Progenitor cell of endocrine pancreas (in vitro differentiated cells): ENCODE data around the gene APEH. TPM values are rescaled to one million over a fixed set of nuclear protein-coding genes. Genes with fewer than 3 reads are reported as not detected.

Source experiments
- DNase-seq: peaks from one replicate; pipeline ENCODE4 v3.0.0; 2021; ENCODE audit warnings: low spot score; ENCODE audit not compliant: unreplicated experiment
- H3K27ac Mint-ChIP-seq: 2 replicates; pipeline ENCODE4 v1.8.0; 2021; ENCODE audit warnings: mild to moderate bottlenecking, moderate library complexity, mixed read lengths
- H3K27me3 Mint-ChIP-seq: 2 replicates; pipeline ENCODE4 v1.8.0; 2021; ENCODE audit warnings: mixed read lengths
- H3K36me3 Mint-ChIP-seq: 2 replicates; pipeline ENCODE4 v1.8.0; 2022; ENCODE audit warnings: mixed read lengths; ENCODE audit not compliant: insufficient read depth
- H3K4me1 Mint-ChIP-seq: 2 replicates; pipeline ENCODE4 v1.8.0; 2021; ENCODE audit warnings: low read depth, mixed read lengths
- H3K4me3 Mint-ChIP-seq: 2 replicates; pipeline ENCODE4 v1.8.0; 2021; ENCODE audit warnings: low read depth, mild to moderate bottlenecking, moderate library complexity, mixed read lengths
- H3K9me3 Mint-ChIP-seq: 2 replicates; pipeline ENCODE4 v1.8.0; 2021; ENCODE audit warnings: low read depth, mixed read lengths
- total RNA-seq: library from RNA; stranded (reverse); gene quantifications from 2 replicates; pipeline ENCODE4 v1.2.1, GENCODE V29; 2021
- TF ChIP-seq, protein P1 (sequence below): fragments of 200-600 bp; sonication (generic); IDR thresholded peaks from one replicate; pipeline ENCODE4 v1.5.0; 2021; ENCODE audit warnings: antibody characterized with exemption, mild to moderate bottlenecking; ENCODE audit not compliant: unreplicated experiment

The APEH gene
- total RNA-seq, 1 donor from 2014 or later = 160 TPM

DNA sequence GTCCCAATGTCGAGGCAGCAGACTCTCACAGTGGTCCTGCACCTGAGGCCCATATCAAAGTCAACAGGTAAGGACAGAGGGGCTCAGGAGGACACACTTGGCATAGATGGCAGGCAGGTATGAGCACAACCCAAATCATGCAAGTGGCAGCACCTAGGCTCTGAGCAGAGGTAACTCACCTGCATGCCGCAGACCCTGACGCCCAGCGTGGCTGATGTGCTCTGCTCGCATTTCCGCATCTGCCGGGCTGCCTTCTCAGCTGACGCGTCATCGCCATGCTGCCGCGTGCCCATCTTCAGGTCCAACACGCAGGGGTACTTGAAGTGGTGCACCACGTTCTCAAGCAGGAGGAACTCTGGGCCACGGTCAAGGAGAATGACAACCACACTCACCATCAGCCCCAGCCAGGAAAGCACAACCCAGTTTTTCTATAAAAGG is 53.8 kb downstream of the APEH start:
- TF ChIP-seq, protein P1, sequence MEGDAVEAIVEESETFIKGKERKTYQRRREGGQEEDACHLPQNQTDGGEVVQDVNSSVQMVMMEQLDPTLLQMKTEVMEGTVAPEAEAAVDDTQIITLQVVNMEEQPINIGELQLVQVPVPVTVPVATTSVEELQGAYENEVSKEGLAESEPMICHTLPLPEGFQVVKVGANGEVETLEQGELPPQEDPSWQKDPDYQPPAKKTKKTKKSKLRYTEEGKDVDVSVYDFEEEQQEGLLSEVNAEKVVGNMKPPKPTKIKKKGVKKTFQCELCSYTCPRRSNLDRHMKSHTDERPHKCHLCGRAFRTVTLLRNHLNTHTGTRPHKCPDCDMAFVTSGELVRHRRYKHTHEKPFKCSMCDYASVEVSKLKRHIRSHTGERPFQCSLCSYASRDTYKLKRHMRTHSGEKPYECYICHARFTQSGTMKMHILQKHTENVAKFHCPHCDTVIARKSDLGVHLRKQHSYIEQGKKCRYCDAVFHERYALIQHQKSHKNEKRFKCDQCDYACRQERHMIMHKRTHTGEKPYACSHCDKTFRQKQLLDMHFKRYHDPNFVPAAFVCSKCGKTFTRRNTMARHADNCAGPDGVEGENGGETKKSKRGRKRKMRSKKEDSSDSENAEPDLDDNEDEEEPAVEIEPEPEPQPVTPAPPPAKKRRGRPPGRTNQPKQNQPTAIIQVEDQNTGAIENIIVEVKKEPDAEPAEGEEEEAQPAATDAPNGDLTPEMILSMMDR = no peak
- DNase-seq = no peak
- H3K36me3 Mint-ChIP-seq = peaks cover 11% of the 10 kb centered on the region
- H3K27me3 Mint-ChIP-seq = no peaks in the 10 kb centered on the region
- H3K4me3 Mint-ChIP-seq = no peak overlapping the region
- H3K4me1 Mint-ChIP-seq = peaks cover 8% of the 10 kb centered on the region
- no peaks in the 10 kb centered on the region for H3K9me3 Mint-ChIP-seq
- H3K27ac Mint-ChIP-seq = no peak overlapping the region

DNA sequence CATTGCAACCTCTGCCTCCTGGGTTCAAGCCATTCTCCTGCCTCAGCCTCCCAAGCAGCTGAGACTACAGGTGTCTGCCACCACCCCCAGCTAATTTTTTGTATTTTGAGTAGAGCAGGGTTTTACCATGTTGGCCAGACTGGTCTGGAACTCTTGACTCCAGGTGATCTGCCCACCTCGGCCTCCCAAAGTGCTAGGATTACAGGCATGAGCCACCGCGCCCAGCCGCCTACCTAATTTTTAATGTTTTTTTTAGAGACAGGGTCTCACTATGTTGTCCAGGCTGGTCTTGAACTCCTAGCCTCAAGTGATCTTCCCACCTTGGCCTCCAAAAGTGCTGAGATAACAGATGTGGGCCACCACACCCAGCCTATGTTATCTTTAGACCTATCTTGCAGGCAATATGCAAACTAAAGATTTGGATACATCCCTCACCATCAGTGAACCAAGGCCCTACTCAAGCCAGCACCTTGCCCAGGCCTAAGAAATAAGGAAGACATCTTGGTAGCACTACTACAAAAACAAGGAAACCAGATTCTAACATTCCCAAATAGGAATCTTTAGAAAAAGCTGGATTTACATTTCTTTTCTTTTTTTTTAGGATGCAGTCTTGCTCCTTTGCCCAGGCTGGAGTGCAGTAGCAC is 55.9 kb downstream of the APEH start:
- no peaks in the 10 kb centered on the region for H3K9me3 Mint-ChIP-seq
- TF ChIP-seq, protein P1 = no peak
- no peak overlapping the region for H3K4me3 Mint-ChIP-seq
- no peaks in the 10 kb centered on the region for H3K27me3 Mint-ChIP-seq
- DNase-seq = no peak
- H3K27ac Mint-ChIP-seq = no peak overlapping the region
- H3K4me1 Mint-ChIP-seq = no peaks in the 10 kb centered on the region
- H3K36me3 Mint-ChIP-seq = peaks cover 16% of the 10 kb centered on the region

DNA sequence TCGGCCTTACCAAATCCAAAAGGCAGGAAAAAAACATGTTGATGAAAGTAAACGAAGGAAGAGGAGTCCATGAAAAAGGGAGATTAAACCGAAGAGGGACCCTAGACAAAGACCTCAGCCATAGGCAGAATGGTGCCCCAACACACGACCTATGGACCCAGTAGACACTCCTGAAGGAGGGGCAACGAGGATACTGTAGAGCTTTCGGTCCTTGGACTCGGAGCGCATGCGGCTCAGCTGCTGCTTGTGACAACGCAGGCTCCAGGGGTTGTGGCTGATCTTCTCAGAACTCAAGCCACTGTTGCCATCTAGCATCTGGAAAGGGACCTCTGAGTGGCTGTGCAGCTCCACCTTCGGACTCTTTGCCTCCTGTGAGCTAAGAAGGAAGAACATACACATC is 58.4 kb downstream of the APEH start:
- Mint-ChIP-seq H3K9me3 (no peaks in the 10 kb centered on the region), H3K27ac (no peak overlapping the region), H3K36me3 (peaks cover 24% of the 10 kb centered on the region), H3K4me3 (no peak overlapping the region), H3K27me3 (no peaks in the 10 kb centered on the region), H3K4me1 (no peaks in the 10 kb centered on the region)
- no peak for DNase-seq
- TF ChIP-seq, protein P1 = no peak

DNA sequence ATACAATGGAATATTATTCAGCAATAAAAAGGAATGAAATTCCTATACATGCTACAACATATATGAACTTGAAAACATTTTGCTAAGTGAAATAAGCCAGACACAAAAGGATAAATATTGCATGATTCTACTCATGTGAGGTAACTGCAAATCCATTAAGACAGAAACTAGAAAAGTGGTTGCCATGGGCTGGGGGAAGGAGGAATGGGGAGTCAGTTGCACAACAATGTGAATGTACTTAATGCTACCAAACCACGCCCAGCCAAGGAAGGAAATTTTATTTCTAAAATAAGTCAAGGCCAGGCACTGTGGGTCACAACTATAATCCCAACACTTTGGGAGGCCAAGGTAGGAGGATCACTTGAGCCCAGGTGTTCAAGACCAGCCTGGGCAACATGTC is 59.4 kb downstream of the APEH start:
- no peak for DNase-seq
- H3K9me3 Mint-ChIP-seq = no peaks in the 10 kb centered on the region
- H3K4me3 Mint-ChIP-seq = no peak overlapping the region
- H3K27me3 Mint-ChIP-seq = no peaks in the 10 kb centered on the region
- H3K4me1 Mint-ChIP-seq = no peaks in the 10 kb centered on the region
- TF ChIP-seq, protein P1 = no peak
- H3K36me3 Mint-ChIP-seq = peaks cover 26% of the 10 kb centered on the region
- no peak overlapping the region for H3K27ac Mint-ChIP-seq

Other genes starting within 250 kb of the APEH start
- 23.7 and 23.8 TPM in 2 replicates for gene NICN1, start 245.0 kb upstream of the APEH start, total RNA-seq
- 109 and 114 TPM in 2 replicates for gene DAG1, start 204.1 kb upstream of the APEH start, total RNA-seq
- 3.0 and 3.8 TPM in 2 replicates for gene BSN, start 119.9 kb upstream of the APEH start, total RNA-seq
- gene MST1, start 15.1 kb downstream of the APEH start, total RNA-seq = 45.2 and 47.5 TPM in 2 replicates
- 52.2 and 54.4 TPM in 2 replicates for gene RNF123, start 15.2 kb downstream of the APEH start, total RNA-seq
- 0.86 TPM in 1 of 2 replicates, not detected in the other for gene AMIGO3, start 45.3 kb downstream of the APEH start, total RNA-seq
- 31.2 and 34.3 TPM in 2 replicates for gene GMPPB, start 49.6 kb downstream of the APEH start, total RNA-seq
- gene IP6K1, start 112.2 kb downstream of the APEH start, total RNA-seq = 43.4 and 46.3 TPM in 2 replicates
- gene CDHR4, start 125.5 kb downstream of the APEH start, total RNA-seq = not detected in 2 replicates
- gene INKA1, start 128.9 kb downstream of the APEH start, total RNA-seq = not detected in 2 replicates
- gene UBA7, start 139.6 kb downstream of the APEH start, total RNA-seq = 1.2 and 2.2 TPM in 2 replicates
- gene TRAIP, start 182.2 kb downstream of the APEH start, total RNA-seq = 16.2 and 20.6 TPM in 2 replicates
- 1.6 and 2.1 TPM in 2 replicates for gene CAMKV, start 195.6 kb downstream of the APEH start, total RNA-seq
- 4.4 and 6.5 TPM in 2 replicates for gene MST1R, start 229.5 kb downstream of the APEH start, total RNA-seq